NCI-H460 (cell line): ENCODE measurements around the gene ATRX. TPM values are rescaled to one million over a fixed set of nuclear protein-coding genes. Genes with fewer than 3 reads are reported as not detected.
"Not testable (repeated sequence)": the region's sequence is repeated elsewhere in the genome, so short reads cannot be mapped to it uniquely, and the experiment has no call there.

Experiments
- DNase-seq: peaks from one replicate; pipeline ENCODE4 v3.0.0-alpha.2; 2016; ENCODE audit warnings: low read depth; ENCODE audit errors: extremely low read depth
- total RNA-seq: library from RNA; depleted of rRNA; stranded (reverse); fragments of >200 nt; shearing (Covaris generic); gene quantifications from 2 replicates; pipeline ENCODE4 v1.2.3, GENCODE V29; 2014

ATRX gene
- total RNA-seq, 1 experiment from 2014 or later = 60.4 TPM

- DNase-seq = no peak
Observed at GRCh38 chrX:77622672-77623071, 163.3 kb downstream of the ATRX start.

DNA sequence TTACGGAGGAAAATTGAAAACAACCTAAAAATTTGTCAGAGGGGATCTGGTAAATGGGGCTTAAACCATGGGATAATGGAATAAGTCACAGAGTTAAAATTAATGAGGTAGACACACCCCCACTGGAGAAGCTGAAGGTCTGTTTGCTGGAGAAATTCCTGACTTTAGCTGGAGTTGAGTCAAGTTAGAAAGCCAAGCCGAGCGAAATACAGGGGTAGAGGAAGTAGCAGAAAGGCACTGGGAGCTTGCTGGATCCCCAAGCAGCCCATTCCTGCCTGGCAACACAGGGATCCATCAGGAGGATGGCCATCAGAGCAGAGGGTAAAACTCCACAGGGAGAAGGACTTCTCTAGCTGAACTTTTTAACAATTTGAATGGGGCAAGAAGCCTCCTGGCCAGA, 163.8 kb downstream of the ATRX start:
- no peak for DNase-seq

DNA sequence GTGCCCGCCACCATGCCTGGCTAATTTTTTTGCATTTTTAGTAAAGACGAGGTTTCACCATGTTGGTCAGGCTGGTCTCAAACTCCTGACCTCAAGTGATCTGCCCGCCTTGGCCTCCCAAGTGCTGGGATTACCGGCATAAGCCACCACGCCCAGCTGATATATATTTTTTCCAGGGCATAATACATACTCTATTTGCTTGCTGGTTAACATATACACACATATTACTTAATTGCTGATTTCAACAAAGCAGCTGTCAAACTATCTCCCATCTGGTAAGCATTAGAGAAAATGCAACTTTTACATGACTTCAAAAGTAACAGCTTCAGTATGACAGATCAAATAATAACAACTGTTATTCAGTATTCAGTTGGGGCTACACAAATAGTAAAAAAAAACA, 164.6 kb downstream of the ATRX start:
- not testable (repeated sequence) for DNase-seq

DNA sequence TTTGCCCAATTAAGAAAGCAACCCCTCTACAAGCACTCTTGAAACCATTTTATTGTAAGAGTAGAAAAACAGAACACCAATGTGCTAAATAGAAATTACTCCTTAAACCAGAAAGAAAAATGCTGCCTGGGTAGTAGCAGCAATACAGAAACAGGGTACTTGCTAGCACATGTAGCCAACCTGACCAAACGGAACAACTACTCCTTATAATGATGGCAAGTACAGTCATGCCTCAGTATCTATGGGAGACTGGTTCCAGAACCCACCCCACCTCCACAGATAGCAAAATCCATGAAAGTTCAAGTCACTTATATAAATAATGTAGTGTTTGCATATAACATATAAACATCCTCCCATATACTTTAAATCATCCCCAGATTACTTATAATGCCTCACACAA, 168.8 kb downstream of the ATRX start:
- no peak for DNase-seq

DNA sequence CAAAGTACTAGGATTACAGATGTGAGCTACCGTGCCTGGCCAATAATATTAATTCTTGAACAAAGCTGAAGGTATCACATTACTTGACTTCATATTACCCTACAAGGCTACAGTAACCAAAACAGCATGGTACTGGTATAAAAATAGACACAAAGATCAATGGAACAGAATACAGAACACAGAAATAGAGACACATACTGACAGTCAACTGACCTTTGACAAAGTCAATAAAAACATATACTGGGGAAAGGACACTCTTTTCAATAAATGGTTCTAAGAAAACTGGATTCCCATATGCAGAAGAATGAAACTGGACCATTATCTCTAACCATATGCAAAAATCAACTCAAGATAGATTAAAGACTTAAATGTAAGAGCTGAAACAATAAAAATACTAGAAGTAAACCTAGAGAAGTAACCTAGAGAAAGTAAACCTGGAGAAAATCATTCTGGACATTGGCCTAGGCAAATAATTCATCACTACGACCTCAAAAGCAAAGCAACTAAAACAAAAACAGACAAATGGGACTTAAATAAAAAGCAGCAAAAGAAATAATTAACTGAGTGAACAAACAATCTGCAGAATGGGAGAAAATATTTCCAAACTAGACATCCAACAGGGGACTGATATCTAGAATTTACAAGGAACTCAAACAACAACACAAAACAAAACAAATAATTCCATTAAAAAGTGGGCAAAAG, 182.2 kb downstream of the ATRX start:
- no peak for DNase-seq

DNA sequence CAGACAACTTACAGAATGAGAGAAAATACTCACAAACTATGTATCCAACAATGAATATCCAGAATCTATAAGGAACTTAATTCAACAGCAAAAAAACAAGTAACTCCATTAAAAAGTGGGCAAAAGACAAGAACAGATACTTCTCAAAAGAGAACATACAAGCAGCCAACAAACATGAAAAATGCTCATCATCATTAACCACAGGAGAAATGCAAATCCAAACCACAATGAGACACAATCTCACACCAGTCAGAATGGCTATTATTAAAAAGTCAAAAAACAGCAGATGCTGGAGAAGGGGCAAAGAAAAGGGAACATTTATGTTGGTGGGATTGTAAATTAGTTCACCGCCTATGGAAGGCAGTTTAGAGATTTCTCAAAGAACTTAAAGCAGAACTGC, 188.5 kb downstream of the ATRX start:
- DNase-seq = no peak

- DNase-seq = peak; percentile 24
Observed at GRCh38 chrX:77597090-77597489, 188.9 kb downstream of the ATRX start.

DNA sequence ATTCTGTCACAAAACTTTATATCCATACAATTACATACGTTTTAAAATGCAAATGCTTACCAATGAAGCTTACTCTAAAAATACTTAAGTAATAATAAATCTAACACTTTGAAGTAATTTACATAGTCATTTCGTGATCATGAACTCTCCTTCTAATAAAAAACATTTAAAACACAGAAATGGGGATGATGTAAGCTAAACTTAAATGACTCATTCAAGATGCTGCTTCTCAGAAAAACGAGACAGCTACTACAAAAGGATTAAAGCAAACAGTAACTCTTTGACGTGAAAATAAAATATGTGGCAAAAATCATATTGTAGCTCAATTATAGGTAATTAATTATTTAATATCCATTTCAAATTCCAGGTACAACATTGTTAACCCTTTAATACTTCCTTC, 190.2 kb downstream of the ATRX start:
- no peak for DNase-seq

DNA sequence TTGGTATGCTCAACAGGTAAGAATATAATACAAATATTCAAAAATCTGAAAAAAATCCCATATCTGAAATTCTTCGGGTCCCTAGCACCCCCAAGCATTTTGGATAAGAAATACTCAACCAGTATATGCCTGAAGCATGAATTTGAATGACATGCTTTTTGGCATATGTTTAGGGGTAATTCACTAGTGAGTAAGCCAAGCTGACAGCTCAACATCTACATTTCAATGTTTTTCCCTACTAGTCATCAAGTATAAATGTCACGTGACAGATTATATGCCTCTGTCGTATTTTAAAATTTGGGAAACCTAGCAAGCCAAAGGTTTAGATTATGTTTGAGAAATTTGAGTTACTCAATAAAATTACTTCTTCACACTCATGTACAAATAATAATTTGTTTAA, 213.7 kb downstream of the ATRX start:
- DNase-seq = no peak

- no peak for DNase-seq
Observed at GRCh38 chrX:77565278-77565677, 220.7 kb downstream of the ATRX start.

- DNase-seq = no peak
Observed at GRCh38 chrX:77564823-77565222, 221.2 kb downstream of the ATRX start.

- DNase-seq = no peak
Observed at GRCh38 chrX:77561372-77561771, 224.6 kb downstream of the ATRX start.

DNA sequence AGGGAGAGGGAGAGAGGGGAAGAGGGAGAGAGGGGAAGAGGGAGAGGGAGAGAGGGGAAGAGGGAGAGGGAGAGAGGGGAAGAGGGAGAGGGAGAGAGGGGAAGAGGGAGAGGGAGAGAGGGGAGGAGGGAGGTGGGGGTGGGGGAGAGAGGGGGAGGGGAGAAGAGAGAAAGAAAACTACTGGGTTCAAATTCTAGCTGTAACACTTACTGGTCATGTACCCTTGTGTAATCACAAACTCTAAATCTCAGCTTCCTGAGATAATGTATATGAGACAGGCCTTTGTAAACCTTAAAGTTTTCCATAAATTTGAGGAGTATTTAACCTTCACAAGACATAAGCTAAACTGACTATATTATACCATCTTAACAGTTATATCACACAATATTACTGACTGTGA, 229.7 kb downstream of the ATRX start:
- DNase-seq = no peak

GRCh38 chrX:77548751-77549150, 237.3 kb downstream of the ATRX start:
- no peak for DNase-seq

DNA sequence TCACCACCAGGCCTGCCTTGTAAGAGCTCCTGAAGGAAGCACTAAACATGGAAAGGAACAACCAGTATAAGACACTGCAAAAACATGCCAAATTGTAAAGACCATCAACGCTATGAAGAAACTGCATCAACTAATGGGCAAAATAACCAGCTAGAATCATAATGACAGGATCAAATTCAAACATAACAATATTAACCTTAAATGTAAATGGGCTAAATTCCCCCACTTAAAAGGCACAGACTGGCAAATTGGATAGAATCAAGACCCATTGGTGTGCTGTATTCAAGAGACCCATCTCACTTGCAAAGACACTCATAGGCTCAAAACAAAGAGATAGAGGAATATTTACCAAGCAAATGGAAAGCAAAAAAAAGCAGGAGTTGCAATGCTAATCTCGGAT, 246.2 kb downstream of the ATRX start:
- not testable (repeated sequence) for DNase-seq

GRCh38 chrX:77531261-77531660, 254.8 kb downstream of the ATRX start:
- DNase-seq = not testable (repeated sequence)

- DNase-seq = no peak
Observed at GRCh38 chrX:77528034-77528433, 258.0 kb downstream of the ATRX start.

DNA sequence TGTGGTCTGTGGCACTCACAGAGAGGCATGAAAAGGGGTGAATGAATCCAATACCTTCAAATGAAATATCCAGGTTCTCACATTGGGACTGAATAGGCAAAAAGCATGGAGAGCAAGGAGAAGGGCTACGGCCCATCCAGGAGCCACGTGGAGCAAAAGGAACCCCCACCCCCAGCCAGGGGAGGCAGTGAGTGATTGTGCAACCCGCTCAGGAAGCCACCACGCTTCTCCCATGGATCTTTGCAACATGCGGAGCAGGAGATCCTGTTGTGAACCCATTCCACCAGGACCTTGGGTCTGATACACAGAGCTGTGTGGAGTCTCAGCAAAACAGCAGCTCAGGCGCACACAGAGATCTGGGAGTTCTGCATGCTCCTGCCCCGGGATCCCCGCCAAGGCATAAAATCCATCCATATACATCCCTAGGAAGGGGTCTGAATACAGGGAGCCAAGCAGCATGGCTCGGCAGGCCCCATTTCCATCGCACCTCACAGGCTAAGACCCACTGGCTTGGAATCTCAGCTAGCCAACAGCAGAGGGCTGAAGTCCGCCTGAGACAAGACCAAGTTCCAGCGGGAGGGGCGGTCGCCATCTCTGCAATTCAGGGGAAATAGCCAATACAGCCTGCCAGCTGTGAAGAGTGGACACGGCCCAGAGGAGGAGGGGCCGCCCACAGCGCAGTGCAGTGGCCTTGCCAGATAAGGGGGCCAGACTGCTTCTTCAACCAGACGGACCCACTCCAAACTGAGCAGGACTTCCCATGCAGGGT, 258.6 kb downstream of the ATRX start:
- DNase-seq = no peak

DNA sequence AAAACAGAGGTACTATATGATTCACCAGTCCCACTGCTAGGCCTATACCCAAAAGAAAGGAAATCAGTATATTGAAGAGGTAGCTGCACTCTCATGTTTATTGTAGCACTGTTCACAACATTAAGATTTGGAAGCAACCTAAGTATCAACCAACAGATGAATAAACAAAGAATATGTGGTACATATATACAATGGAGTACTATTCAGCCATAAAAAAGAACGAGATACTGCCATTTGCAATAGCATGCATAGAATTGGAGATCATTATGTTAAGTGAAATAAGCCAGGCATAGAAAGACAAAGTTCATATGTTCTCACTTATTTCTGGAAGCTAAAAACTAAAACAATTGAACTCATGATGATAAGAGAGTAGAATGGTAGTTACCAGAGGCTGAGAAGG, 266.3 kb downstream of the ATRX start:
- DNase-seq = no peak

- no peak for DNase-seq
Observed at GRCh38 chrX:77514177-77514576, 271.8 kb downstream of the ATRX start.

DNA sequence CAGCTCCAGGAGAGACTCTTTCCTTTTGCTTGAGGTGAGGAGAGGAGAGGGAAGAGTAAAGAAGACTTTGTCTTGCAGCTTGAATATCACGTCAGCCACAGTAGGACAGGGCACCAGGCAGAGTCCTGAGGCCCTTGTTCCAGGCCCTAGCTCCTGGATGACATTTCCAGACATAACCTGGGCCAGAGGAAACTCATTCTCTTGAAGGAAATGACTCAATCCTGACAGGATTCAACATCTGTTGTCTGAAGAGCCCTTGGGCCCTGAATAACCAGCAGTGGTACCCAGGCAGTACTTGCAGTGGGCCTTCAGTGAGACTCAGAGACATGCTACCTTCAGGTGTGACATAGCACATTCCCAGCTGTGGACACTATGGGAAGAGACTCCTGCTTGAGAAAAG, 276.0 kb downstream of the ATRX start:
- no peak for DNase-seq

DNA sequence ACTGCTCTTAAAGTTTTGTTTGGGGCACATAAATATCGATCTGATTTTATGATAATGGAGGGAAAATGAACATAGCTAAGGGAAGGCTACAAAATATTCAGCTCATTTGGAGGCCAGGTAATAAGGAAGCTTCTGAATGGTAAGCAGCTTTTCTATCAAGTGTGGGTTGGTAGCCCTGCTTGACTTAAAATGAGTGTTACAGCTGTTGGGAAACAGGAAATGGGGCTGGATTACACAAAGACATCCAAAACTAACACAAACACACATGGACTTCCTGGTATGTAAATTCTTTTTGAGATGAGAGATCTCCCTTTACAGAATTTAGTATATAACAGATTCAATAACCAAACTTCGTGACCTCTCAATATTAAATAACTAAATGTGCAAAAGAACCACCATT, 280.8 kb downstream of the ATRX start:
- no peak for DNase-seq
